Transverse colon (tissue), 4 donors: ENCODE results near the gene NPC1. TPM values are rescaled to one million over a fixed set of nuclear protein-coding genes. Genes with fewer than 3 reads are reported as not detected.

Source experiments
- DNase-seq: peaks from one replicate; pipeline ENCODE4 v3.0.0-alpha.2; 2019
- H3K27ac ChIP-seq, 4 donors: fragments of 200-600 bp; sonication (generic); 2 replicates each; pipeline ENCODE4 v1.5.1; 2016 to 2018; ENCODE audit warnings: inconsistent platforms in 4 of 4
- H3K27me3 ChIP-seq: fragments of 200-600 bp; sonication (generic); 2 replicates; pipeline ENCODE4 v1.5.1; 2017; ENCODE audit warnings: inconsistent platforms
- H3K36me3 ChIP-seq, 4 donors: fragments of 200-600 bp; sonication (generic); 2 replicates each; pipeline ENCODE4 v1.5.1; 2017 to 2019; ENCODE audit warnings: inconsistent platforms in 4 of 4
- H3K4me1 ChIP-seq, 4 donors: fragments of 200-600 bp; sonication (generic); 2 replicates each; pipeline ENCODE4 v1.5.1; 2017 to 2020; ENCODE audit warnings: inconsistent platforms in 4 of 4
- H3K4me3 ChIP-seq, 4 donors: fragments of 200-600 bp; sonication (generic); 1 replicate in 1 of 4; 2 replicates in 3 of 4; pipeline versions ENCODE4 v1.5.1 to v1.6.1; 2017 to 2019; ENCODE audit warnings: inconsistent platforms in 4 of 4
- H3K9me3 ChIP-seq, 2 donors: fragments of 200-600 bp; sonication (generic); 2 replicates each; pipeline ENCODE4 v1.5.1; 2017 to 2019; ENCODE audit warnings: inconsistent platforms in 2 of 2
- EP300 ChIP-seq: sonication (generic); formaldehyde crosslinking; IDR thresholded peaks from one replicate; pipeline ENCODE4 v1.6.1; 2017; ENCODE audit warnings: antibody characterized with exemption, low read depth
- POLR2A ChIP-seq: fragments of 450-650 bp; IDR thresholded peaks from one replicate; pipeline ENCODE4 v1.6.1; 2016; ENCODE audit warnings: antibody characterized with exemption, mild to moderate bottlenecking, moderate library complexity
- POLR2AphosphoS5 ChIP-seq, 3 donors: sonication (generic); formaldehyde crosslinking; IDR thresholded peaks; one replicate each; pipeline ENCODE4 v1.6.1; 2016; ENCODE audit warnings: antibody characterized with exemption in 3 of 3
- WGBS, 2 donors: methylation state at CpG; one replicate each; pipeline ENCODE4 v1.1.5; 2018; ENCODE audit warnings: low coverage in 1 of 2; 5-methylcytosine and 5-hydroxymethylcytosine counted together
- in situ Hi-C, 4 donors: fragments of 200-750 bp; cut with MboI; loops; one replicate each; pipeline versions ENCODE4 v1.15.0 to v1.15.1; 2017; ENCODE audit warnings: low sequenced_read_pairs in 3 of 4, low pct_ligation_motif_present in 1 of 4, low pct_unique_long_range_greater_than_20kb in 1 of 4
- intact Hi-C: fragments of 100-400 bp; cut with DNase I; formaldehyde crosslinking; loops from one replicate; pipeline ENCODE4 v1.15.1; 2023; ENCODE audit warnings: low total_unique reads
- total RNA-seq, 4 donors: library from RNA; depleted of rRNA; stranded (reverse); fragments of >200 nt; gene quantifications; one replicate each; pipeline ENCODE4 v1.1.0, GENCODE V29; 2016
- TF ChIP-seq, protein P1 (sequence below), 5 experiments: fragments of 200-600 bp in 3 of 5; fragments of 450-650 bp in 2 of 5; sonication (generic) in 3 of 5; IDR thresholded peaks; 1 replicate in 2 of 5; 2 replicates in 3 of 5; pipeline ENCODE4 v1.5.1; 2016 to 2017; ENCODE audit warnings: antibody characterized with exemption in 5 of 5, inconsistent platforms in 3 of 5, mild to moderate bottlenecking in 2 of 5, moderate library complexity in 1 of 5

The NPC1 gene
- 10 to 100 TPM; 33.6 to 96.1 (median 49.7) TPM for total RNA-seq

DNA sequence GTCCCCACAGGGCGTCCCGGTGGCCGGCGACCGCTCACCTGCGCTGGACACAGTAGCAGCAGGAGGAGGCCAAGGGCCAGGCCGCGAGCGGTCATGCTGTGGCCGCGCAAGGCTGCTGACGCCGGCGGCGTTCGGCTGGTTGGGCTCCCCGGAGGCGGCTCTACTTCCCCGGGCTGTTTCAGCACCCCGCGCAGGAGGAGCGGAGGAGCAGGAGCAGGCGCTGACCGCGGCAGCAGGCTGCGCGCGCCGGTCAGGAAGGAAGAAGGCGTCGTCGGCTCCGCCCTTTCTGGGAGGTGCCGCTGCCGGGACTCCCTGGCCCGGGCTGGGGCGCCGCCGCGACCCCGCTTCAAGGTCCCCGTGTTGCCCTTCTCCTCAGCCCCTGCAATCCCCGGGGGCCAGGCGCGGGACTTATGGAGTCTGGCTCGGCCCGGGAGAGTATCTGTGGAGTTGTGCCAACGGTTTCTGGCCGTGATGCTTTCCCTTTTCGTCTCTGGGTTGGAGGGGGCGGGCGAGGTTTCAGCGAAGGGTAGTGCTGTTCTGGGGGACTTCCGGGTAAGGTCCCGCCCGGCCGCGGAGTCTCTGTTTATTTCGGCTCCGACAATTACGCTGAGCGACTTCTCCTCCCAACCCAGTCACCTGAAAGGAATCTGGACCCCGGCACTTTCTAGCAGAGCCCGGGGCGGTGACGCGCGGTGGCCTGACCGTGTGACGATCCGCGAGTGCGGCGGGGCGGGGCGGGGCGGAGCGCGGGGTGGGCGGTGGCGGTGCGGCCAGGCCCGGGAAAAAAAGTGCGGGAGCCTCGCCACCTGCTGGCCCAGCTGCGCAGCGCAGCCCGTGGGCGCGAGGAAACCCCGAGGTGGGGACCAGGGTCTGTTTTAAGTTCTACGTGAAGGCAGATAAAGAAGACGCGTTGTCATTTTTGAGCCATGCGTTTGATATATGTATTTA is at the start of gene NPC1:
Gene NPC1, minus strand, starts transcription at position 258 of the 948 bp plus-strand sequence. Its CDS starts 163 bp downstream, at position 95.
- Histone ChIP-seq H3K36me3 (no peaks in the 10 kb centered on the region), H3K4me1 (peaks cover 0 to 40% (median 19%) of the 10 kb centered on the region in 4 donors), H3K27me3 (no peaks in the 10 kb centered on the region), H3K9me3 (no peaks in the 10 kb centered on the region), H3K27ac (peak within 1 kb of the TSS; percentile 97 to 100 (median 98)), H3K4me3 (peak within 1 kb of the TSS; percentile 68 to 87 (median 80))
- DNase-seq = peak; percentile 95
- in situ Hi-C loops = loop anchor here in 1 of 4 donors (10.0 kb wide), 1 partner anchor 62 kb away; no protein-coding TSS in a partner anchor
- 1 to 2% methylated on average over 8 to 48 of the region's 95 CpGs for WGBS, 2 donors
- TF ChIP-seq, protein P1, sequence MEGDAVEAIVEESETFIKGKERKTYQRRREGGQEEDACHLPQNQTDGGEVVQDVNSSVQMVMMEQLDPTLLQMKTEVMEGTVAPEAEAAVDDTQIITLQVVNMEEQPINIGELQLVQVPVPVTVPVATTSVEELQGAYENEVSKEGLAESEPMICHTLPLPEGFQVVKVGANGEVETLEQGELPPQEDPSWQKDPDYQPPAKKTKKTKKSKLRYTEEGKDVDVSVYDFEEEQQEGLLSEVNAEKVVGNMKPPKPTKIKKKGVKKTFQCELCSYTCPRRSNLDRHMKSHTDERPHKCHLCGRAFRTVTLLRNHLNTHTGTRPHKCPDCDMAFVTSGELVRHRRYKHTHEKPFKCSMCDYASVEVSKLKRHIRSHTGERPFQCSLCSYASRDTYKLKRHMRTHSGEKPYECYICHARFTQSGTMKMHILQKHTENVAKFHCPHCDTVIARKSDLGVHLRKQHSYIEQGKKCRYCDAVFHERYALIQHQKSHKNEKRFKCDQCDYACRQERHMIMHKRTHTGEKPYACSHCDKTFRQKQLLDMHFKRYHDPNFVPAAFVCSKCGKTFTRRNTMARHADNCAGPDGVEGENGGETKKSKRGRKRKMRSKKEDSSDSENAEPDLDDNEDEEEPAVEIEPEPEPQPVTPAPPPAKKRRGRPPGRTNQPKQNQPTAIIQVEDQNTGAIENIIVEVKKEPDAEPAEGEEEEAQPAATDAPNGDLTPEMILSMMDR (IDR thresholded peaks at IDR 0.05) = peak; percentile 87 to 97 (median 94)
- TF ChIP-seq POLR2A (peak; percentile 97), EP300 (peak; percentile 26), POLR2AphosphoS5 (IDR thresholded peaks at IDR 0.05) (peak; percentile 82 to 95 (median 90))
- intact Hi-C loops = loop anchor here (5.0 kb wide), 2 partner anchors 69 to 84 kb away; partner anchors contain the start of gene RMC1

DNA sequence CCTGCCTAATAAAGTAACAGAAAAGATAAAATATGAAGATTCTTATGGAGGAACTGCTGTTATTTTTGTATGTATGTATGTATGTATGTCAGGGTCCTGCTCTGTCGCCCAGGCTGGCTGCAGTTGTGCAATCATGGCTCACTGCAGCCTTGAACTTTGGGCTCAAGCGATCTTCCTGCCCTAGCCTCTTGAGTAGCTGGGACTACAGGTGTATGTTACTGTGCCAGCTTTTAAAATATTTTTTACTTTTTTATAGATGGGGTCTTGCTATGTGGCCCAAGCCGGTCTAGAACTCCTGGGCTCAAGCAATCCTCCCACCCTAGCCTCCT is 49.7 kb upstream of the NPC1 start:
- Histone ChIP-seq H3K4me1 (no peaks in the 10 kb centered on the region), H3K27ac (no peak overlapping the region), H3K36me3 (no peaks in the 10 kb centered on the region), H3K9me3 (no peaks in the 10 kb centered on the region), H3K4me3 (no peak overlapping the region), H3K27me3 (no peaks in the 10 kb centered on the region)
- no peak for DNase-seq
- in situ Hi-C loops = loop anchor here in 3 of 4 donors (25.0 kb wide), 2 partner anchors 276 to 476 kb away; no protein-coding TSS in a partner anchor
- 88 to 96% methylated on average over 2 to 3 of the region's 3 CpGs for WGBS, 2 donors
- TF ChIP-seq EP300 (no peak), POLR2AphosphoS5 (IDR thresholded peaks at IDR 0.05) (no peak)
- TF ChIP-seq, protein P1 (IDR thresholded peaks at IDR 0.05) = no peak
- intact Hi-C loops = no loop called here

DNA sequence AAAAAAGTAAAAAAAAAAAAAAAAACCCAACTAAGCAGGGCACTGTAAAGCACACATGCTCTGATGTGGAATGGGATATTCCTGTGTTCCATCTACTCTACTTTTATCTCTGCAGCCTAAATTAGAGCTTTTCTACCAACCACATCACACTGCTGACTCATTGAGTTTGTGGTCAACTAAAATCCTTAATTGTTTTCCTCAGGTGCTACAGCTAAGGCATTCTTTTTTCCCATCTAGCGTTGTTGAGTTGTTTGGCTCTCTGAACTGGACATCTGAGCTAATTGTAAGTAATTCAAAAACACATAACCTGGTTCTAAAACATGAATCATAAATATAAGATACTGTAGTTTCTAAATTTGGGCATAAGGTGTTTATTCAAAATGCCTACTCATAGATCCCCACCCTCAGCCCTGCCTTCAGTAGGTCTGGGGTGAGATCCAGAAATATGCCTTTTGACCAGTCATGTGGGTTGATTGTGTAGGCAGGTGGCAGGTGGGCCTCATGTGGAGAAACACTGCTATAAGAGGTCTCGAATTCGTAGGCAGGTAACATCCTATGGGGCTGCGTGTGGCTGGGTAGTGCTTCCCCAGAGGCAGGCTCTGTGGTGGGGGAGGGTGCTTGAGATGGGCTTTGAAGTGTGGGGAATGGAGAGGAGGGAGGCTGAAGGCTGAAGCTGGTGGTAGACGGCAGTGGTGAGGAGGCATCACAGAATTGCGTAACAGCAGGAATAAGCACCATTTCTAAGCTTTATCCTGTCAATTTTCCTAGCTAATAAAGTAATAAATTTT is 49.2 kb upstream of the NPC1 start:
- Histone ChIP-seq H3K4me1 (no peaks in the 10 kb centered on the region), H3K4me3 (no peak overlapping the region), H3K36me3 (no peaks in the 10 kb centered on the region), H3K27ac (no peak overlapping the region), H3K9me3 (no peaks in the 10 kb centered on the region), H3K27me3 (no peaks in the 10 kb centered on the region)
- no peak for DNase-seq
- no peak for TF ChIP-seq EP300
- TF ChIP-seq, protein P1 (IDR thresholded peaks at IDR 0.05) = no peak
- TF ChIP-seq POLR2A = no peak
- no peak for TF ChIP-seq POLR2AphosphoS5 (IDR thresholded peaks at IDR 0.05)
- intact Hi-C loops = no loop called here
- in situ Hi-C loops = loop anchor here in 3 of 4 donors (25.0 kb wide), 2 partner anchors 277 to 477 kb away; no protein-coding TSS in a partner anchor
- WGBS, 2 donors = 74% methylated on average over 5 to 6 of the region's 6 CpGs

DNA sequence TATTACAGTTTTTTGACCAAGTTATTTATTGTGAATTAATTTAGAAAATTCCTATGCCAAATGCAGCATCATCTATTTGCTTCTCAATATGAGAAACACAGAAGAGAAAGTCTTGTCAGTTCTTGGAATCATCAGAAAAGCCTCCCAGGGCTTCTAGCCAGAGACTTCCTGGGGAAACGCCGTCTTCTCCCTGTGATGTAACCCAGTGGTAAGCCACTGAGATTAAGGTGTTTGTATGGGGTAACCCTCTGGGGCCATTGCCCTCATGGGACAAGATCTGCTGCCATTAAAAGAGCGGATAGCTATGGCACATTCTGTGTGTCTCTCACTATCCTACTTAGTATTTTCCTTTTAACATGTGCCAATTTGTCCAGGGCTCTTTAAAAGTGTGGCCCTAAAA is 48.4 kb upstream of the NPC1 start:
- Histone ChIP-seq H3K4me1 (no peaks in the 10 kb centered on the region), H3K36me3 (no peaks in the 10 kb centered on the region), H3K27ac (no peak overlapping the region), H3K27me3 (no peaks in the 10 kb centered on the region), H3K9me3 (no peaks in the 10 kb centered on the region), H3K4me3 (no peak overlapping the region)
- no peak for DNase-seq
- 66 to 80% methylated on average over 2 to 3 of the region's 3 CpGs for WGBS, 2 donors
- intact Hi-C loops = no loop called here
- in situ Hi-C loops = loop anchor here in 3 of 4 donors (25.0 kb wide), 2 partner anchors 278 to 478 kb away; no protein-coding TSS in a partner anchor
- TF ChIP-seq EP300 = no peak
- TF ChIP-seq, protein P1 (IDR thresholded peaks at IDR 0.05) = no peak
- TF ChIP-seq POLR2AphosphoS5 (IDR thresholded peaks at IDR 0.05) = no peak
- no peak for TF ChIP-seq POLR2A
